GM19455 (cell line): ENCODE measurements around the gene CCDC88A.
"Not testable (repeated sequence)": the region's sequence is repeated elsewhere in the genome, so short reads cannot be mapped to it uniquely, and the experiment has no call there.

Experiments used
- ATAC-seq: cut with Tn5 transposase; IDR thresholded peaks from one replicate; pipeline ENCODE4 v1.9.1; 2021; ENCODE audit not compliant: unreplicated experiment

CCDC88A gene

GRCh38 chr2:55419679-55420438 lies at the start of gene CCDC88A:
Gene CCDC88A, minus strand, starts transcription at chr2:55419856. Its CDS starts 777 bp downstream, at chr2:55419079.
- ATAC-seq = peak; percentile 89

GRCh38 chr2:55461679-55462078 lies 42.0 kb upstream of the CCDC88A start:
- no peak for ATAC-seq

GRCh38 chr2:55460562-55460961 lies 40.9 kb upstream of the CCDC88A start:
- no peak for ATAC-seq

GRCh38 chr2:55459714-55460274 lies 40.1 kb upstream of the CCDC88A start:
- ATAC-seq = no peak

GRCh38 chr2:55459279-55459678 lies 39.6 kb upstream of the CCDC88A start:
- no peak for ATAC-seq

- no peak for ATAC-seq
Observed at GRCh38 chr2:55454121-55454520, 34.5 kb upstream of the CCDC88A start.

- ATAC-seq = no peak
Observed at GRCh38 chr2:55452879-55453278, 33.2 kb upstream of the CCDC88A start.

GRCh38 chr2:55451699-55452098 lies 32.0 kb upstream of the CCDC88A start:
- ATAC-seq = no peak

GRCh38 chr2:55450014-55450413 lies 30.4 kb upstream of the CCDC88A start:
- not testable (repeated sequence) for ATAC-seq

GRCh38 chr2:55442045-55442760 lies 22.5 kb upstream of the CCDC88A start:
- ATAC-seq = not testable (repeated sequence)

GRCh38 chr2:55441280-55441892 lies 21.7 kb upstream of the CCDC88A start:
- no peak for ATAC-seq

- no peak for ATAC-seq
Observed at GRCh38 chr2:55439101-55439397, 19.4 kb upstream of the CCDC88A start.

GRCh38 chr2:55438391-55439100 lies 18.9 kb upstream of the CCDC88A start:
- no peak for ATAC-seq

- no peak for ATAC-seq
Observed at GRCh38 chr2:55437515-55438390, 18.1 kb upstream of the CCDC88A start.

GRCh38 chr2:55431982-55432627 lies 12.4 kb upstream of the CCDC88A start:
- ATAC-seq = no peak

GRCh38 chr2:55430211-55430975 lies 10.7 kb upstream of the CCDC88A start:
- no peak for ATAC-seq

- ATAC-seq = no peak
Observed at GRCh38 chr2:55428258-55428657, 8.6 kb upstream of the CCDC88A start.

GRCh38 chr2:55425431-55425831 lies 5.8 kb upstream of the CCDC88A start:
- no peak for ATAC-seq
